Measurements from ENCODE around the gene SLC25A24.
A peak's percentile ranks its signal among the peaks of the same experiment; 100 is the strongest.

The SLC25A24 gene

GRCh38 chr1:108121358-108122143 is 78.6 kb downstream of the SLC25A24 start:
- Histone ChIP-seq H3K36me3 (replicated peaks) (no peaks in the 10 kb centered on the region), H3K27ac (no peak overlapping the region), H3K4me3 (ENCODE audit: low read depth, low read length) (peak overlapping the region; percentile 29), H3K27me3 (replicated peaks) (no peaks in the 10 kb centered on the region)
- peak; percentile 71 for TF ChIP-seq CTCF (IDR thresholded peaks at IDR 0.05; ENCODE audit: low read depth, low read length, missing control alignments)
- in situ Hi-C loops (cut with HindIII; ENCODE audit: low pct_ligation_motif_present, low sequenced_read_pairs): no loop called here
- peak; percentile 16 for DNase-seq

GRCh38 chr1:108120163-108120562 is 80.0 kb downstream of the SLC25A24 start:
- TF ChIP-seq CTCF (IDR thresholded peaks at IDR 0.05; ENCODE audit: low read depth, low read length, missing control alignments): no peak
- Histone ChIP-seq H3K4me3 (ENCODE audit: low read depth, low read length) (no peak overlapping the region), H3K27me3 (replicated peaks) (no peaks in the 10 kb centered on the region), H3K27ac (no peak overlapping the region), H3K36me3 (replicated peaks) (no peaks in the 10 kb centered on the region)
- DNase-seq: no peak
- in situ Hi-C loops (cut with HindIII; ENCODE audit: low pct_ligation_motif_present, low sequenced_read_pairs): no loop called here

DNA sequence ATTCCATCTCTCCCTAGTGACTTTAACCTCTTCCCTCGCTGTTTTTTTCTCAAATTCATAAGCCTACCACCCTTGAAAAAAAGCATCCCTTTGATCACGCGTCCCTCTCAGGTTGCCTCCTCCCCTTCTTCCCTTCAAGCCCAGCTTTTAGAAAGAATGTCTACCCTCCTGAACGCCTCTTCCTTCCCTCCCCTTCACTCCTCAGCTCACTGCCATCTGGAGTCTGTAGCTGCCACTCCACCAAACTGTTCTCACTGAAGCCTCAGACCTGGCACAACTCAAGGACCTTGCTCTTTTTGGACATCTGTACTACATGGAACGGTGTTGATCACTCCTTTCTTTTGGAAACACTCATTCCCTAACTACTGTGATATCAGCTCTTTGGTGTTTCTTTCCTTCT is 80.6 kb downstream of the SLC25A24 start:
- Histone ChIP-seq H3K27ac (no peak overlapping the region), H3K27me3 (replicated peaks) (no peaks in the 10 kb centered on the region), H3K4me3 (ENCODE audit: low read depth, low read length) (no peak overlapping the region), H3K36me3 (replicated peaks) (no peaks in the 10 kb centered on the region)
- no peak for DNase-seq
- no peak for TF ChIP-seq CTCF (IDR thresholded peaks at IDR 0.05; ENCODE audit: low read depth, low read length, missing control alignments)
- in situ Hi-C loops (cut with HindIII; ENCODE audit: low pct_ligation_motif_present, low sequenced_read_pairs): no loop called here

DNA sequence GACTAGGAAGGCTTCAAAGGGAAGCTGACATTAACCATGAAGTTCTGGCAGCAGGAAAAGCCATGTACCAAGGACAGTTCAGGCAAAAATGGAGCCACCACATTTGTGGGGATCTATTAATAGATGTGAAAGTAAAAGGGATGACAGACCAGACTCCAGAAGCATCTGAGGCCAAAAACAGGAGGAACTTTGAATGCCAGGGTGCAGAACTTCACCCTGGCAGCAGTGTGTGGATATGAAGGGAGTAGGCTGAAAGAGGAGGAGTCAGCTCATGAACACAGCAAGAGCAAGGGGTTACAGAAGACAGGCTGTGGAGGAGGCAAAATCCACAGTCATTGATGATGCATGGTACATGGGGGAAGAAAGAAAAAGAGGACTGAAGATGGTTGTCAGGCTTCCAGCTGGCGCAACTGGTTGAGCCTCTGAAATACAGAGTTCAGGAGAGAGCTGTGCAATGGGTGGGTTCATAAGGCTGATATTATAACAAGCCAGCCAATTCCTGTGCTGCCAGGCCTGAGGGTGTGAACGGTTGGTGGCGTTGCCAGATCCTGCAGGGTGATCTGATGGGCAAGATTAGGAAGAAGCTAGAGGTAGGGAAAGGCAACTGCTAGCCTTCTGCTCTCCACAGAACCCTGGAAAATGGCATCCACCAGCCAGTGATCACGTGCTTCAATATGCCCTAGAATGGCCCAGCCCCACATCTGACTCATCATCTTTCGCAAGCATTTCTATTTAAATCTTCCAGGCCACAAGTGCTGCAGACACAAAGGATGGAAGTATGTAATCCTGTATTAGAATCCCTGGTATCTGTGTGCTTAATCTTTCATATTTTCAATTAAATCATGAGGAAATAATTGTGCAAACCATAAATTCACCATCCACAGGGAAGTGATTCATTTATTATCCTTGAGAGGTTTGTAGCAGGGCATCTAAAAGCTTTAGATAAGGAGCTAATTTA is 81.9 kb downstream of the SLC25A24 start:
- no peak overlapping the region for H3K4me3 ChIP-seq (ENCODE audit: low read depth, low read length)
- H3K27ac ChIP-seq: no peak overlapping the region
- in situ Hi-C loops (cut with HindIII; ENCODE audit: low pct_ligation_motif_present, low sequenced_read_pairs): no loop called here
- no peaks in the 10 kb centered on the region for H3K36me3 ChIP-seq (replicated peaks)
- no peaks in the 10 kb centered on the region for H3K27me3 ChIP-seq (replicated peaks)
- DNase-seq: peak; percentile 89
- TF ChIP-seq CTCF (IDR thresholded peaks at IDR 0.05; ENCODE audit: low read depth, low read length, missing control alignments): no peak

DNA sequence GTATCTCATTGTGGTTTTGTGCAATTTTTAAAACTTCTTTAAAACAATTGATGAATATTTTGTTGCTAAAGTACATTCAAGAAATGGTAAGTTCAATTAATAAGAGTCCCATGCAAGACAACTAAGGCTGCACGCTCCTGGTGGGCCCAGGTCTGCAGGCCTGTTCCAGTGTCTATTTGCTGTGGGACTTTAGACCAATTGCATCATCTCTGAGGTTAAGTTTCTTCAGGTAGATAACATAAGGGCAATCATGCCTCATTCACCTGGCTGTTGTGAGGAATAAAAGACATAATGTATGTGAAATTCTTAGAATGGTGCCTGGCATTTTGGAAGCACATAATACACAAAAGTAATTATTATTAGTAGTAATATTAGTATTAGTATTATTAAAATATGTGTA is 82.9 kb downstream of the SLC25A24 start:
- Histone ChIP-seq H3K27ac (no peak overlapping the region), H3K36me3 (replicated peaks) (no peaks in the 10 kb centered on the region), H3K27me3 (replicated peaks) (no peaks in the 10 kb centered on the region), H3K4me3 (ENCODE audit: low read depth, low read length) (no peak overlapping the region)
- no peak for TF ChIP-seq CTCF (IDR thresholded peaks at IDR 0.05; ENCODE audit: low read depth, low read length, missing control alignments)
- in situ Hi-C loops (cut with HindIII; ENCODE audit: low pct_ligation_motif_present, low sequenced_read_pairs): no loop called here
- DNase-seq: no peak
